Gastroesophageal sphincter (tissue), 4 donors: ENCODE data around the gene PDCD1. TPM values are rescaled to one million over a fixed set of nuclear protein-coding genes. Genes with fewer than 3 reads are reported as not detected.

ENCODE experiments used
- ATAC-seq: fragments of 150-250 bp; one replicate; pipeline ENCODE4 v1.9.1; 2016; ENCODE audit warnings: mild to moderate bottlenecking, moderate library complexity
- H3K27ac ChIP-seq, 4 donors: fragments of 200-600 bp; sonication (generic) in 3 of 4; 1 replicate in 3 of 4; 2 replicates in 1 of 4; pipeline ENCODE4 v1.5.1; 2016 to 2019
- H3K27me3 ChIP-seq: fragments of 200-600 bp; sonication (generic); one replicate; pipeline ENCODE4 v1.5.1; 2019
- H3K36me3 ChIP-seq, 2 donors: fragments of 200-600 bp; sonication (generic); one replicate each; pipeline ENCODE4 v1.5.1; 2019; ENCODE audit warnings: control low read depth in 1 of 2
- H3K4me1 ChIP-seq, 3 donors: fragments of 200-600 bp; sonication (generic); 1 replicate in 2 of 3; 2 replicates in 1 of 3; pipeline ENCODE4 v1.5.1; 2016 to 2019; ENCODE audit warnings: control low read depth in 2 of 3
- H3K4me3 ChIP-seq, 2 donors: fragments of 200-600 bp; sonication (generic); one replicate each; pipeline ENCODE4 v1.5.1; 2019; ENCODE audit warnings: mild to moderate bottlenecking in 1 of 2, moderate library complexity in 1 of 2
- H3K9me3 ChIP-seq, 3 donors: fragments of 200-600 bp; sonication (generic); one replicate each; pipeline ENCODE4 v1.5.1; 2017 to 2019; ENCODE audit warnings: control low read depth in 2 of 3
- EP300 ChIP-seq: sonication (generic); formaldehyde crosslinking; IDR thresholded peaks from one replicate; pipeline ENCODE4 v1.6.1; 2017; ENCODE audit warnings: antibody characterized with exemption, mild to moderate bottlenecking
- POLR2A ChIP-seq, 2 donors: fragments of 450-650 bp; IDR thresholded peaks; one replicate each; pipeline ENCODE4 v1.6.1; 2017; ENCODE audit warnings: antibody characterized with exemption in 2 of 2, mild to moderate bottlenecking in 2 of 2, moderate library complexity in 1 of 2
- POLR2AphosphoS5 ChIP-seq: sonication (generic); formaldehyde crosslinking; IDR thresholded peaks from one replicate; pipeline ENCODE4 v1.6.1; 2017; ENCODE audit warnings: antibody characterized with exemption
- WGBS, 2 donors: methylation state at CpG; one replicate each; pipeline ENCODE4 v1.1.5; 2018; ENCODE audit warnings: low coverage in 1 of 2; 5-methylcytosine and 5-hydroxymethylcytosine counted together
- total RNA-seq, 4 donors: library from RNA; depleted of rRNA; stranded (reverse); fragments of >200 nt; gene quantifications; one replicate each; pipeline ENCODE4 v1.1.0, GENCODE V29; 2016
- TF ChIP-seq, protein P1 (sequence below), 4 experiments: fragments of 200-600 bp in 2 of 4; fragments of 450-650 bp in 2 of 4; sonication (generic) in 1 of 4; IDR thresholded peaks; one replicate each; pipeline ENCODE4 v1.5.1; 2017 to 2019; ENCODE audit warnings: antibody characterized with exemption in 4 of 4, mild to moderate bottlenecking in 2 of 4, moderate library complexity in 2 of 4

Gene PDCD1
- total RNA-seq, 4 donors from 2014 or later, result 0.19 to 0.54 TPM; not detected in 2

DNA sequence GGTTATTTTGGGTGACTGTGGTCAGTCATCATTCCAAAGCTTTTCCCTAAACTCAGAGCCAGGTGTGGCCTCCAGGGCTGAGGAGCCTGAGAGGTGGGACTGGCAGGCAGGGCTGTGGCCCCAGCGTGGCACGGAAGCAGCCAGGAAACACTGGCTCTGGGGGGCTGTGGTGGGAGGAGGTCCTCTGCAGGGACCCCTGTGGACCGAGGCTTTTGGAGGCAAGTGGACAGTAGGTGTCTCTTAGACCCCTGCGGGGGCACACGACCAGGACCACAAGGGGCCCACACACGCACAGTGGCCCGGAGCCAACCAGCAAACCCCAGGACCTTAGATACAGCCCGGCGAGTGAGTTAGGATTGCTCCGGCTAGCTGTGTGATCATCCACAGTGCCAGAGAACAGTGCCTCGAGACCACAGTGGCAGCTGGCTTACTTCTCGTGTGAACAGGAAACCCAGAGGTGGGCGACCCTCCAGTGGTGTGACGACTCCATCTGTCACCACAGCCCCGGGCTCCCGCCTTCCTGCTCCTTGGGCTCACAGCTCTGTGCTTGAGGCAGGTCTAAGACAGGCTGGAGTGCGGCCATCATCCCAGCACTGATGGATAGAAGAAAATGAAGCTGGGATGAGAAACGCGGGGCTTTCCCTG, 9.2 kb upstream of the PDCD1 start:
- Histone ChIP-seq H3K9me3 (no peaks in the 10 kb centered on the region), H3K36me3 (no peaks in the 10 kb centered on the region), H3K4me3 (no peak overlapping the region), H3K4me1 (peaks cover 0 to 19% (median 0%) of the 10 kb centered on the region in 3 donors), H3K27me3 (peaks cover 99% of the 10 kb centered on the region), H3K27ac (no peak overlapping the region)
- TF ChIP-seq POLR2AphosphoS5, result no peak
- TF ChIP-seq POLR2A (IDR thresholded peaks at IDR 0.05), result no peak
- TF ChIP-seq, protein P1, sequence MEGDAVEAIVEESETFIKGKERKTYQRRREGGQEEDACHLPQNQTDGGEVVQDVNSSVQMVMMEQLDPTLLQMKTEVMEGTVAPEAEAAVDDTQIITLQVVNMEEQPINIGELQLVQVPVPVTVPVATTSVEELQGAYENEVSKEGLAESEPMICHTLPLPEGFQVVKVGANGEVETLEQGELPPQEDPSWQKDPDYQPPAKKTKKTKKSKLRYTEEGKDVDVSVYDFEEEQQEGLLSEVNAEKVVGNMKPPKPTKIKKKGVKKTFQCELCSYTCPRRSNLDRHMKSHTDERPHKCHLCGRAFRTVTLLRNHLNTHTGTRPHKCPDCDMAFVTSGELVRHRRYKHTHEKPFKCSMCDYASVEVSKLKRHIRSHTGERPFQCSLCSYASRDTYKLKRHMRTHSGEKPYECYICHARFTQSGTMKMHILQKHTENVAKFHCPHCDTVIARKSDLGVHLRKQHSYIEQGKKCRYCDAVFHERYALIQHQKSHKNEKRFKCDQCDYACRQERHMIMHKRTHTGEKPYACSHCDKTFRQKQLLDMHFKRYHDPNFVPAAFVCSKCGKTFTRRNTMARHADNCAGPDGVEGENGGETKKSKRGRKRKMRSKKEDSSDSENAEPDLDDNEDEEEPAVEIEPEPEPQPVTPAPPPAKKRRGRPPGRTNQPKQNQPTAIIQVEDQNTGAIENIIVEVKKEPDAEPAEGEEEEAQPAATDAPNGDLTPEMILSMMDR (IDR thresholded peaks at IDR 0.05), result no peak
- no peak for TF ChIP-seq EP300
- no peak for ATAC-seq
- WGBS, 2 donors, result no CpG with 5 or more reads among the region's 19 CpGs

DNA sequence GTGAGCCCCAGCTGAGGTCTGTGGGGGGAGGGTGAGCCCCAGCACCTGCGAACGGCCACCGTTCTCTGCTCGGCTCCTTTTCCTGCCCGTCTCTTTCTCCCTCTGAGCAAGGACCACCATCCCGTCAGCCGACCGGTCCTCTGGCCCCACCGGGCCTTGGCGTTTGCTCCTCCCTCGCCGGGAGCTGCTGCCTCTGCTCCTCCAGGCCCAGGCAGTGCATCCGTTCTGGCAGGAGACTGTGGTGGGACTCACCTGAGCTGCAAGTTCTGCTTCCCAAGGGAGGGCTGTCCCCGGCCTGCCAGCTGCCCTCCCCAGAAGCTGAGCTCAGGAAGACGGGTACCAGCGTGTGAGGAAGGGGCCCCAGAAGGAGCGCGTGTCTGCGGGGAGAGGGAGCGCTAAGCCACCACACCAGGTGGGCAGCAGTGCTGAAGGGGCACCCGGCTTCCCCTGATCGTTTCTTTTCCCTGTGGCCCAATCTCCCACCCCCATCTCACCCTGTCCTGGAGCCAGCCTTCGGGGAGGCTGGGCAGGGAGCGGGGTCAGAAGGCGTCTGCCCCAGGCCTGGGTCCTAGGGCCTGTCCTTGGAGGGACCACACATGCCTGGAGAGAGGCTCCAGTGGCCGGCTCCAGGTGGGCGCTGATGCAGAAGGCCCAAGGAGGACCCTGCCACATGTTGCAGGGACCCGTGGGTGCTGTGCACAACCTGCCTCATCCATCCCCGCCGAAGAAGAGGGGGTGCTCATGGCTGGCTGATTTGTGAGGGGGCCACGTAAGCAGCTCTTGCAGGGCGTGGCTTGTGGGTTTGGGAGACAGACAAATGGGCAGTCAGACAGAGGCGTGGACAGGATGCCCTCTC, 8.3 kb upstream of the PDCD1 start:
- ATAC-seq, result no peak
- TF ChIP-seq, protein P1 (IDR thresholded peaks at IDR 0.05), result no peak
- TF ChIP-seq POLR2A (IDR thresholded peaks at IDR 0.05) (no peak), POLR2AphosphoS5 (no peak), EP300 (no peak)
- WGBS, 2 donors, result 60% methylated on average over 1 of the region's 33 CpGs; no CpG with 5 or more reads in 1 of the 2 donors
- H3K9me3 ChIP-seq, result no peaks in the 10 kb centered on the region
- H3K4me3 ChIP-seq, result no peak overlapping the region
- no peaks in the 10 kb centered on the region for H3K36me3 ChIP-seq
- peaks cover 100% of the 10 kb centered on the region for H3K27me3 ChIP-seq
- H3K4me1 ChIP-seq, result peaks cover 0 to 19% (median 0%) of the 10 kb centered on the region in 3 donors
- no peak overlapping the region for H3K27ac ChIP-seq

DNA sequence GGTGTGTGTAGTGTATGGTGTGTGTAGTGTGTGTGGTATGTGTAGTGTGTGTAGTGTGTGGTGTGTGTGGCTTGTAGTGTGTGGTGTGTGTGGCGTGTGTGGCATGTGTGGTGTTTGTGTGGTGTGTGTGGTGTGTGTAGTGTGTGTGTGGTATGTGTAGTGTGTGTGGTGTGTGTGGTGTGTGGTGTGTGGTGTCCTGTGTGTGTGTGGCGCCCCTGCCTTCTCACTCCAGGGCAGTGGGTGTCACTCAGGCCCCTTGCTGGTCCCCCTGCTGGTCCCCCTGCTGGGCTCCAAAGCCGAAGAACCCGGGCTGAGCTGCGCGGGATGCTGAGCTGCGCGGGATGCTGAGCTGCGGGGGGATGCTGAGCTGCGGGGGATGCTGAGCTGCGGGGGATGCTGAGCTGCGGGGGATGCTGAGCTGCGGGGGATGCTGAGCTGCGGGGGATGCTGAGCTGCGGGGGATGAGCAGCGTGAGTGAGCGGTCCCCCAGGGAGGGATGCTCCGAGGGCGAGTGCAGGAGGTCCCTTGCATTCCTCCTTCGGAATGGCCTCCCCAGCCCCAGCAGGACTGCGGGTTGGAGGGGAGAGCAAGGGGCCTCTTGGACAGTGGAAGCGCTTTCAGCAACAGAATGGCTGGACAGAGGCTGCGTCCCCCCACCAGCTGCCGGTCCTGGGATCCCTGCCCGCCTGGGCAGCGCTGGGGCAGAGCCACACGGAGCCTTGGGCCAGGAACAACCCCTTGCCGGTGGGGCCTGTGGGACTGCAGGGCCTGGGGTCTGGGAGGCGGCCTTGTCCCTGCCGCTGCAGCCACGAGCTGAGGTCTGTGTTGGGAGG, 7.5 kb upstream of the PDCD1 start:
- no peak overlapping the region for H3K27ac ChIP-seq
- ATAC-seq, result no peak
- H3K36me3 ChIP-seq, result no peaks in the 10 kb centered on the region
- no peak overlapping the region for H3K4me3 ChIP-seq
- H3K27me3 ChIP-seq, result peaks cover 97% of the 10 kb centered on the region
- TF ChIP-seq POLR2A (IDR thresholded peaks at IDR 0.05) (no peak), POLR2AphosphoS5 (no peak), EP300 (no peak)
- TF ChIP-seq, protein P1 (IDR thresholded peaks at IDR 0.05), result no peak
- no peaks in the 10 kb centered on the region for H3K9me3 ChIP-seq
- WGBS, 2 donors, result 43 to 80% methylated on average over 1 to 3 of the region's 31 CpGs
- H3K4me1 ChIP-seq, result peaks cover 0 to 19% (median 0%) of the 10 kb centered on the region in 3 donors

DNA sequence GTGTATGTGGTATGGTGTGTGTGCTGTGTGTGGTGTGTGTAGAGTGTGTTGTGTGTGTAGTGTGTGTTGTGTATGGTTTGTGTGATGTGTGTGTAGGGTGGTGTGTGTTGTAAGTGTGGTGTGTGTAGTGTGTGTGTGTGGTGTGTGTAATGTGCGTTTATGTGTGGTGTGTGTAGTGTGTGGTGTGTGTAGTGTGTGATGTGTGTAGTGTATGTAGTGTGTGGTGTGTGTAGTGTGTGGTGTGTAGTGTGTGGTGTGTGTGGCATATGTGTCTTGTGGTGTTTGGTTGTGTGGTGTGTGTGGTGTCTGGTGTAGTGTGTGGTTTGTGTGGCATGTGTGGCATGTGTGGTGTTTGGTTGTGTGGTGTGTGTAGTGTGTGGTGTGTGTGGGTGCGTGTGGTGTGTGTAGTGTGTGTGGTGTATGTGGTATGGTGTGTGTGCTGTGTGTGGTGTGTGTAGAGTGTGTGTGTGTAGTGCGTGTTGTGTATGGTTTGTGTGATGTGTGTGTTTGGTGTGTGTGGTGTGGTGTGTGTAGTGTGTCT, 6.8 kb upstream of the PDCD1 start:
- TF ChIP-seq POLR2A (IDR thresholded peaks at IDR 0.05) (no peak), POLR2AphosphoS5 (no peak), EP300 (no peak)
- Histone ChIP-seq H3K27ac (no peak overlapping the region), H3K36me3 (no peaks in the 10 kb centered on the region), H3K4me1 (peaks cover 0 to 23% (median under 1%) of the 10 kb centered on the region in 3 donors), H3K27me3 (peaks cover 90% of the 10 kb centered on the region), H3K4me3 (no peak overlapping the region), H3K9me3 (no peaks in the 10 kb centered on the region)
- 67 to 75% methylated on average over 3 of the region's 3 CpGs for WGBS, 2 donors
- ATAC-seq, result no peak

DNA sequence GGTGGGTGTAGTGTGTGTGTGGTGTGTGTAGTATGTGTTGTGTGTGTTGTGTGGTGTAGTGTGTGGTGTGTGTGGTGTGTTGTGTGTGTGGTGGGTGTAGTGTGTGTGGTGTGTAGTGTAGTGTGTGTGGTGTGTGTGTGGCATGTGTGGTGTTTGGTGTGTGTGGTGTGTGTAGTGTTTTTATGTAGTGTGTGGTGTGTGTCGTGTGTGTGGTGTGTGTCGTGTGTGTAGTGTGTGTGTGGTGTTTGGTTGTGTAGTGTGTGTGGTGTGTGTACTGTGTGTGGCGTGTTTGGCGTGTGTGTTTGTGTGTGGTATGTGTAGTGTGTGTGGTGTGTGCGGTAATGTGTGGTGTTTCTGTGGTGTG, 6.1 kb upstream of the PDCD1 start:
- Histone ChIP-seq H3K27ac (no peak overlapping the region), H3K4me3 (no peak overlapping the region), H3K36me3 (no peaks in the 10 kb centered on the region), H3K4me1 (peaks cover 0 to 30% (median 6%) of the 10 kb centered on the region in 3 donors), H3K9me3 (no peaks in the 10 kb centered on the region), H3K27me3 (peaks cover 83% of the 10 kb centered on the region)
- ATAC-seq, result no peak
- WGBS, 2 donors, result 77 to 100% methylated on average over 2 to 5 of the region's 5 CpGs
- TF ChIP-seq, protein P1 (IDR thresholded peaks at IDR 0.05), result no peak
- no peak for TF ChIP-seq EP300
